ENCODE data around the gene KIF12. TPM values are rescaled to one million over a fixed set of nuclear protein-coding genes. Genes with fewer than 3 reads are reported as not detected.

Gene KIF12
- total RNA-seq, 1 donor from 2014 or later, result not detected

DNA sequence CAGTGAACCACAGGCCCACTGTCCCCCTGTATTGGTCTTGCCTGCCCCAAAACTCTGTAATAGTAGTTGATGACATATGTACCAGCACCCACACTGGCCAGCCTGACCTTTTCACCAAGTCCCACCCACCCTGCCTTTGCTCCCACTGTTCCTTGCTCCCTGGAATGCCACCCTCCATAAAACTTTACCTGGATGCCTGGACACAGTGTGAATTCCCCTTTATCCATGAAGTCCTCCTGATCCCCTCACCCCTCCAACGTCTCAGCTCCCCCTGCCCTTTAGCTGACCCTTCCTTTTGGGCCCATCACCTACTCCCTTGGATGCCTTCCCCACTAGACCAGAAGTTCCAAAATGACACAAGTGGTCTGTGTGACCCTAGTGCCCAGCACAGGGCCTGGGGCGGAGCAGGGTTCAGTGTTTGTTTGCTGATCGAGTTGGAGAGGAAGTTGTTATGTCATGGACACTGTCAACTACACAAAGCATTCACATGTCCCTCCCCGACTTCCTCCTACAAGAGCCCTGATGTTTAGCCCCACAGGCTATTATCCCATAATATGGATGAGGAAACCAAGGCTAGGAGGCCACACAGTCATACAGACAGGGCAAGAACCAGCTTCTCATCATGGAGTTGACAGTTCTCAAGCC lies 37.1 kb downstream of the KIF12 start:
- no peak overlapping the region for H3K27ac Mint-ChIP-seq
- no peaks in the 10 kb centered on the region for H3K9me3 Mint-ChIP-seq
- no peak overlapping the region for H3K4me3 Mint-ChIP-seq
- intact Hi-C loops (cut with micrococcal nuclease), result no loop called here
- peaks cover 2% of the 10 kb centered on the region for H3K27me3 Mint-ChIP-seq
- no peaks in the 10 kb centered on the region for H3K36me3 Mint-ChIP-seq (ENCODE audit: low read depth)
- no peaks in the 10 kb centered on the region for H3K4me1 Mint-ChIP-seq
- DNase-seq, result no peak

DNA sequence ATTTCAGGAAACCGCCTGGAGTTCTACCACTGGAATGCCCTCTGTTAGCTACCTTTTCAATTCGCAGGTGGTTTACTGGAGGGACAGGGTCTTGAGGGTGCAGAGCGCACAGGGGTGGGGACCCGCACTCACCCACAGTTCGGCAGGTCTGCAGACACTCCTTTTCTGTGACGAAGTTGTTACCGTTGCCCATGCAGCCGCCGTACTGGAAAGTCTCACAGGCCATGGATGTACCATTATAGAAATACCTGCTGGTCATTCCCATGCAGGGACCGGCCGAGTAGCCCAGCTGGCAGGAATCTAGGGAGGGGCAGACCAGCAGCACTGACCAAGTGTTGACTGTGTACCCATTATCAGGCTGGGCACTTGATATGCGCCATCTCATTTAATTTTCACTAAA lies 37.8 kb downstream of the KIF12 start:
- no peaks in the 10 kb centered on the region for H3K27me3 Mint-ChIP-seq
- intact Hi-C loops (cut with micrococcal nuclease), result no loop called here
- no peak for DNase-seq
- H3K4me1 Mint-ChIP-seq, result no peaks in the 10 kb centered on the region
- H3K9me3 Mint-ChIP-seq, result no peaks in the 10 kb centered on the region
- H3K36me3 Mint-ChIP-seq (ENCODE audit: low read depth), result no peaks in the 10 kb centered on the region
- H3K27ac Mint-ChIP-seq, result no peak overlapping the region
- H3K4me3 Mint-ChIP-seq, result no peak overlapping the region

DNA sequence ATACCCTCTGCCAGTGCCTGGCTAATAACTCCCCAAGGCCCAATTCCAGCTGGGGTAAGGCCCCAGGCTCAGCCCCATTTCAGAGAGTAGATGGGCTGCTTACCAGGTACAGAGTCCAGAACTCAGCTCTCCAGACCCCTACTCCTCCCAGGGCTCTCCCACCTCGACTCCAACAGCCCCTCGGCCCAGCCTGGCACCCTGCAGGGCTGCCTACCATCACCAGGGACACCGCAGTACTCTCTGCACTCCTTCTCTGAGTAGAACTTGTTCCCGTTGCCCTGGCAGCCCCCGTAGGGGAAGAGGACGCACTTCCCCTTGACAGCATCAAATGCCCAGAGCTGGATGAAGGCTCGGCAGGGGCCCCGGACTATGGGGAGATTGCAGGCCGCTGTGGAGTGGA lies 38.4 kb downstream of the KIF12 start:
- Mint-ChIP-seq H3K27me3 (no peaks in the 10 kb centered on the region), H3K36me3 (ENCODE audit: low read depth) (no peaks in the 10 kb centered on the region), H3K27ac (no peak overlapping the region), H3K9me3 (no peaks in the 10 kb centered on the region), H3K4me3 (no peak overlapping the region), H3K4me1 (no peaks in the 10 kb centered on the region)
- intact Hi-C loops (cut with micrococcal nuclease), result no loop called here
- DNase-seq, result no peak

DNA sequence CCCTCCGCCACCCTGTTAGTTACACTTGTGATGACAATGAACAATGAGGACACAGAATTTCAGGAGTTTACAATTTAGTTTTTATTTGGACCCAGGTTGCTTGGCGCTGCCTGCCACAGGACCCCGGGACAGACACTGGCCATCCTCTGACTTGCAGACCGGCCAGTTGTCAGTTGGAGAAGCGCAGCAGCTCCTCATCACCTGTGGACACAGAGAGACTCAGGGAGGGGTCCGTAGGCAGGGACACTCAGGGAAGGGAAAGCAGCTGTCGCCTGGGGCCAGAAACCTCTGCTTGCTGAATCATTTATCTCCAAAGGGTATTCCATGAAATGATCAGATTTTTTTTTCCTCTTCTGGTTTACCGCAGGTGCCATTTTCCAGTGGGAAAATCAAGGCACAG lies 39.0 kb downstream of the KIF12 start:
- Mint-ChIP-seq H3K4me3 (no peak overlapping the region), H3K27me3 (no peaks in the 10 kb centered on the region), H3K36me3 (ENCODE audit: low read depth) (no peaks in the 10 kb centered on the region), H3K27ac (no peak overlapping the region), H3K4me1 (no peaks in the 10 kb centered on the region), H3K9me3 (no peaks in the 10 kb centered on the region)
- intact Hi-C loops (cut with micrococcal nuclease), result no loop called here
- no peak for DNase-seq

DNA sequence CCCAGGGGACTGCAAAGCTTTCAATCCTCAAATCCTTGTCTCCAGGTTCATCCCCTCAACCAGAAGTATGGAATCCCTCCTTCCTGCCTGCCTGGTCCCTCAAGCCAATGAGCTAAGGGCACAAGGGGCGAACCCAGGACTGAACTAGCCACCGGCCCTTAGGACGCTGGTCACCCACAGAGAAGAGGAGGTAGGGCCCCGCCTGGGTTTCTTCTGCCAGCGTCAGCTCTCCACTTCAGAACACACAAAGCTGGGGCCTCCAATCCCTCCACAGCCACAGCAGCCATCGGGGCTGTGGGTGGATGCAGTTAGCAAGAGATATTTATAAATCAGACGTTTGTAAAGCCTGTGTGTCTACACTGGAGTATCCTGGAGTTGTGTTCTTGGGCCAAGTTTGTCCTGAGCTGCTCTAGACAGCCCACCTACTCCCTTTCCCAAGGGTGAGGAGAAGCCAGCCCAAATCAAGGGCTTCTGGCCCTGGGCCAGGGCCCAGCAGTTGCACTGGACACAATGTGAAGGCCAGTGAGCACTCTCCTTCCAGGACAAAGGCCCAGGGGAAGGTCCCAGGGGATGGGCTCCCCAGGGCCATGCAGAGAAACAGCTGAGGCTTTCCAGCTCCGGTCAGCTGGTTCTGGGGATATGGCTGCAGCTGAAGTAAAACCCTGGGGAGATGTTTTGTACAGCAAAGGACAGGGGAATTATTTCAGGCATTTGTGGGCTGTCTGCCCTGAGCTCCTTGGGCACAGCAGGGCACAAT lies 39.9 kb downstream of the KIF12 start:
- Mint-ChIP-seq H3K9me3 (no peaks in the 10 kb centered on the region), H3K27me3 (no peaks in the 10 kb centered on the region), H3K36me3 (ENCODE audit: low read depth) (no peaks in the 10 kb centered on the region), H3K27ac (no peak overlapping the region), H3K4me3 (no peak overlapping the region), H3K4me1 (no peaks in the 10 kb centered on the region)
- intact Hi-C loops (cut with micrococcal nuclease), result no loop called here
- DNase-seq, result no peak

DNA sequence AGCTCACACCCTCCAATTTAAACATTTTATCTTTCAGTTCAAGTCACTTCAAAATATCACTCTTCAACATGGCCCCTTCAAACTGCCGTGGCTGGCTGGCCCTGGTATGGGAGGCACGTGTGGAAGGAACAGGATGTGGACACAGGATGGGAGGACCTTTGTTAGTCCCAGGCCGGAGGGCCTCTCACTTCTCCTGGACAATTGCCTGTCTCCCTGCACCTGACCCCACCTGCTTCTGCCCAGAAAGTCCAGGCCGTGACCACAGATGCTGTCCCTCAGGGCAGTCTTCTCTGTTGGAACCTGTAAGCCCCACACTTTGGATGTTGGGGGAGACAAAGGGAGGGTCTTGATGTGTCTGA lies 40.4 kb downstream of the KIF12 start:
- intact Hi-C loops (cut with micrococcal nuclease), result no loop called here
- H3K9me3 Mint-ChIP-seq, result no peaks in the 10 kb centered on the region
- no peak overlapping the region for H3K27ac Mint-ChIP-seq
- no peak for DNase-seq
- H3K27me3 Mint-ChIP-seq, result no peaks in the 10 kb centered on the region
- H3K4me3 Mint-ChIP-seq, result no peak overlapping the region
- no peaks in the 10 kb centered on the region for H3K4me1 Mint-ChIP-seq
- no peaks in the 10 kb centered on the region for H3K36me3 Mint-ChIP-seq (ENCODE audit: low read depth)

DNA sequence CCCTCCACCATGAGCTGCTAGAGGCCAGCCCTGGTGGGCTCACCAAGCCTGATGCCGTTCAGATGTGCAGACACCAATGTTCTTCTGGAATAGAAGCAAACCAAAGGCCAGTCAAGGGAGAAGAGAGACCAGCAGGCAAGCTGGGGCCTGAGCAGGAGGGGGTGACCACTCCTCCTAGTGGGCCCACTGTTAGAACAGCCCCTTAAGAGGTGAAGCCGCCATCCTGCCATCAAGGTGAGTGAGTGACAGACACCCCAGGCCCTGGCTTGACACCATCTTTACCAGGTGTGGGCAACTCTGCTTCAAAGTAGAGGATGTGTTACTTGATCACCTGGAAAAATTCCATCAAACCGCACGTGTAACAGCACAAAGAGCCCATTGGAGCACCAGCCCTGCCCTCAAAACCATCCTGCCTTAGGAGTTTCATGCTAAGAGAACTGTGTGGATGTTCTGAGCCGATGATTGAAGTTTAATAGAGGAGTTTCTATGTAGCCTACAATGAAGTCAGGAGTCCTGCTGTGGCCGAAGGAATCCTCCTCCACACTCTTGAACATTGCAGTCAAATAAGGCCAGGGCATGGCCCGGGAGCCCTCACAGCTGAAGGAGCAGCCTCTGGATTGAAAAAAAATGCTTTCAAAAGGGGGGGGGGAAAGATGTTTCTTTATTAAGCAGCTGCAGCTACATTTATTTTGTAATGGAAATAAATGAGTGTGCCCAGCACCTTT lies 41.8 kb downstream of the KIF12 start:
- Mint-ChIP-seq H3K27me3 (no peaks in the 10 kb centered on the region), H3K36me3 (ENCODE audit: low read depth) (no peaks in the 10 kb centered on the region), H3K4me3 (no peak overlapping the region), H3K4me1 (no peaks in the 10 kb centered on the region), H3K9me3 (no peaks in the 10 kb centered on the region), H3K27ac (no peak overlapping the region)
- no peak for DNase-seq
- intact Hi-C loops (cut with micrococcal nuclease), result no loop called here

DNA sequence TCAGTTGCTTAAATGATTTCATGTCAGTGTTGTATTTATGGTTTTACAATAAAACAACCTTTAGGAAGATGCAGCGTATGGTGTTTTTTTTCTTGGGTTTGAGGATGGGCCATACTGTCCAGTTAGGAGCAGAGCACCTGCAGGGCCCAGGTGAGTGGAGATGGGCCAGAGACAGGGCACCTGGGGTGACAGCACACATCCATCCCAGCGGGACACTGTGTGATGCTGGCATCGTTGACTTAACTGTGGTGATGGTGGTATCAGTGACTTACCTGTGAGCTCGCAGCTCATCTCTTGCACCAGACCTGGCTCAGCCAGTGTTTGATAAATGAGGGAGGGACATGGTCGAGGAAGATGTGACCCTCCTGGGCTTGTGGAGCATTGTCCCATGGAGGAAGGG lies 42.6 kb downstream of the KIF12 start:
- intact Hi-C loops (cut with micrococcal nuclease), result no loop called here
- H3K36me3 Mint-ChIP-seq (ENCODE audit: low read depth), result no peaks in the 10 kb centered on the region
- no peak for DNase-seq
- H3K4me3 Mint-ChIP-seq, result no peak overlapping the region
- no peaks in the 10 kb centered on the region for H3K9me3 Mint-ChIP-seq
- no peaks in the 10 kb centered on the region for H3K27me3 Mint-ChIP-seq
- H3K4me1 Mint-ChIP-seq, result no peaks in the 10 kb centered on the region
- no peak overlapping the region for H3K27ac Mint-ChIP-seq

DNA sequence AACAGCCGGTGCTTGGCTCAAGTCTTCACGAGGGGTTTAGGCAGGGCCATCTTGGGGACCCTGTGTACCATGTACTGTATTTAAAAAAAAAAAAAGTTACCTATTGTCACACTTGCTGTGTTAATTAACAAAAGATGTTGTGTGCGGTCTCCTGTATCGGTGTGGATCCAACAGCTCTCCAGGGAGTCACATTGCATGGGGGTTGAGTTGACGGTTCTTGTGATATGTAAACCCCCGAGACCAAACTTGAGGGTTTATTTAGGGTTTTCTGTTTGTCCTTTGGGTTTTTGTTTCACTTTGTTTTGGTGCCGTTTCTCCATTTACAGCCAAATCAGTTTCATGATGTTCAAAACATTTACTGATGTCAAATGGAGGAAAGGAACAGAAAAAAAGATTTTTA lies 43.2 kb downstream of the KIF12 start:
- intact Hi-C loops (cut with micrococcal nuclease), result no loop called here
- H3K27ac Mint-ChIP-seq, result no peak overlapping the region
- H3K4me3 Mint-ChIP-seq, result no peak overlapping the region

DNA sequence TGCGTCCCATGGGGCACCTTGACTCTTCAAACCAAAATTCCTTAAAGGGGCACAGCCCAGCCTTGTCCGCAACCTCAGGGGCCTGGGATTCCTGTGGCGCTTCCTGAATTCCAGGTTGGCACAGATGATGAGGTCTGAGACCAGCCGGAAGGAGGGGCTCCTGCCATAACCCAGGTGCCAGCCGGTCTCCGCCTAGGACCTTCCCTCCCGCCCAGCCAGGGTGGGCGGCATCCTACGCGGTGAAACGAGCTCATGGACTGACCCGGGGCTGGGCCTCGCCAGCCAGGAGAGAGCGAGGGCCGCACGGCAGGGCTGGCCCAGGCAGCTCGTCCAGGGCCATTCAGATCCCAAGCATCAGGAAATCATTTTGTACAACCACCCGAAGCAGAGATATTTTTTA lies 44.0 kb downstream of the KIF12 start:
- intact Hi-C loops (cut with micrococcal nuclease), result no loop called here
- H3K4me1 Mint-ChIP-seq, result no peaks in the 10 kb centered on the region
- no peaks in the 10 kb centered on the region for H3K9me3 Mint-ChIP-seq
- no peaks in the 10 kb centered on the region for H3K36me3 Mint-ChIP-seq (ENCODE audit: low read depth)
- H3K27me3 Mint-ChIP-seq, result no peaks in the 10 kb centered on the region
- DNase-seq, result no peak
- no peak overlapping the region for H3K27ac Mint-ChIP-seq
- no peak overlapping the region for H3K4me3 Mint-ChIP-seq

More for the DNA sequence above, 43.2 kb downstream of the KIF12 start:
- Mint-ChIP-seq H3K36me3 (ENCODE audit: low read depth) (no peaks in the 10 kb centered on the region), H3K27me3 (no peaks in the 10 kb centered on the region), H3K4me1 (no peaks in the 10 kb centered on the region), H3K9me3 (no peaks in the 10 kb centered on the region)
- DNase-seq, result no peak

DNA sequence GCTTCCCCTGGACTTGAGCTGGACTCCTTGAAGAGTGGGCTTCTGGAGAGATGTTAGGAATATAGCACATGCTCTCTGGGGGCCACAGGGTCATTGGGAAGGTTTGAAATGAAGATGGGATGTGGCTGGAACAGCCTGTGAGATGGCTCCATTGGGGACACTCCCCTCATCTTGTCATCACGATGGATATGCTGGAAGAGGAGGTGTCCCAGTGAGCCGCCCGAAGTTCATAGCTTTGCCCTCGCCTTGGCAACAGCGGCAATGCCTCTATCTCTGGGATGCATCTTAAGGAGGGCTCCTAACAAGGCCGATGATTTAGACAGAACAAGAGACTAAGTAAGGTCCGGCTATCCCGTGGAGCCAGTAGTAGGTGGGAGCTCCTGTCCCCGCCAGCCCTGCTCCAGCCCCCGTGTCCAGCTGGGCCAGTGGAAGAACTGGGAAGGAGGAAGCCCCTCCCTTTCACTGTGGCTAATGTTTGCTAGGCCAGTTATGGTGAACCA lies 44.9 kb downstream of the KIF12 start:
- Mint-ChIP-seq H3K27me3 (no peaks in the 10 kb centered on the region), H3K36me3 (ENCODE audit: low read depth) (no peaks in the 10 kb centered on the region)

DNA sequence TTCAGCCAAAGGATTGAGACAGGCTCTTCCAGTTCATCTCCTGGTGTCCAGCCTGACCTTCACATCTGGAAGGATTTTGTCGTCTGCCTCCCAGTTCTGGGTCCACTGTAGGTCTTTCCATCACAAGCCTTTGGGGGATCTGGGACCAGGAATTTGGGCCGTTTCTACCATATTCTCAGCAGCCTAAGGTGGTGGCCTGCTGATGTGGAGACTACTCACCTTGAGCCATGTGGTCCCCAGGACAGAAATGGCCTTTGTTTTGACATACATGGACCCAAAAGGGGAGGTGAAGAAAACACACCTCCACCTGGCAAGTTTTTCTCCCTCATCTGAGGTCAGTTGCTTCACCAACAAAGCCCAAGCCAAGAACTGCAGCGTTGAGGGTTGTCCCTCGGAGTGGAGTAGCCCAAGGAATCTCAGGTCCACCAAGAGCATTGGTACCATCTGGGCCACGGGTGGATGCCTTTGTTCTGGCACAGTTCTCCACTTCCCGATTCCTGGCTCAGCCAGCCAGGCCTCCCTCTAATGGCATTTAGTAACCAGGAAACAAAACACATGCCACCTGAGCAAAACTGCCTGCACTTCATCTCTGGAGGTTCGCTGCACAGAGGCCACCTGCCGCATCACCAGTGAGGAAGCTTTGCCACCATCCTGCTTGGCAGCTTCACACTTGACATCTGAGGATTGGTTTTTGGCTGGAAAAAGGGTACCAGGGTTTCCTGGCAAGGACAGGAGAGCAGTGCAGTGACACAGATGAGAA lies 45.7 kb downstream of the KIF12 start:
- intact Hi-C loops (cut with micrococcal nuclease), result no loop called here
- DNase-seq, result no peak
- no peaks in the 10 kb centered on the region for H3K9me3 Mint-ChIP-seq
- H3K4me1 Mint-ChIP-seq, result no peaks in the 10 kb centered on the region
- no peak overlapping the region for H3K27ac Mint-ChIP-seq
- H3K36me3 Mint-ChIP-seq (ENCODE audit: low read depth), result no peaks in the 10 kb centered on the region
- no peaks in the 10 kb centered on the region for H3K27me3 Mint-ChIP-seq
- H3K4me3 Mint-ChIP-seq, result no peak overlapping the region

More for the DNA sequence above, 44.9 kb downstream of the KIF12 start:
- Mint-ChIP-seq H3K4me1 (no peaks in the 10 kb centered on the region), H3K4me3 (no peak overlapping the region), H3K27ac (no peak overlapping the region), H3K9me3 (no peaks in the 10 kb centered on the region)
- DNase-seq, result no peak
- intact Hi-C loops (cut with micrococcal nuclease), result no loop called here

DNA sequence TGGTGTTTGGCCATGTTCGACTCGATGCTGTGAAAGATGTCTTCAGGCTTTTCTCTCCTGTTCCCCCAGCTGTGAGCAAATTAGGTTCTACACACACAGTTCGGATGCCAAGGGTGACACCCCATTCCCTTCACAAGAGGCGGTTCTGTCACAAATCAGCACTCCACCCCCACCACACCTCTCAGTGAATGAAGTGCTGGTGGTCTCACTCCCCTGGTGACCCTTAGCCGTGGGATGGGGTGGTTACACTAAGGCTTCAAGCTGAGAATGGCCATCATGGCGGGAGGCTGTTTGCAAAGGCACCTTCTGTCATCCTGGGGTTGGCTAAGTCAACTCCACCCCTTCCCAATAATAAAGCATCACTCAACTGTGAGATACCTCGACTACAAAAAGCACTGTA lies 47.4 kb downstream of the KIF12 start:
- no peak for DNase-seq
- H3K27me3 Mint-ChIP-seq, result no peaks in the 10 kb centered on the region
- H3K4me1 Mint-ChIP-seq, result no peaks in the 10 kb centered on the region

DNA sequence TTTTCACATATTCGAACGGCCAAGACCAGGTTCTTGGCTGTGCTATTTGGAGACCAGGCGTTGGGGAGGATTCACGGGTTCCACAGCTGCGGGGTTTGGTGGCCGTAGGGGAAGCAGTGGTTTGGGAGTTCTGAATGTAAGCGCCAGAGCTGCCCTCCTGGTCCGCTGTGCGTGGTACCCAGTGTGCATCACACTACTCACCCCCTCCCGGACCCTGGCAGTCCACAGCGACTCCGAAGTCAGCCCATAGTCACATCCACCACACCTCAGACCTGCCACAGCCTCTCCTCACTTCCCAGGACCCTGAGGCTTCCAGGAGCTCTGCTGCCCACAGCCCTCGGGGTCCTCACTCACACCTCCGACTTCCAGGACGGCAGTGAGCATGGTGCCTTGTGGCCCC lies 47.8 kb downstream of the KIF12 start:
- H3K4me1 Mint-ChIP-seq, result no peaks in the 10 kb centered on the region
- no peak for DNase-seq
- H3K27ac Mint-ChIP-seq, result no peak overlapping the region
- H3K4me3 Mint-ChIP-seq, result no peak overlapping the region
- no peaks in the 10 kb centered on the region for H3K36me3 Mint-ChIP-seq (ENCODE audit: low read depth)
- H3K27me3 Mint-ChIP-seq, result no peaks in the 10 kb centered on the region
- H3K9me3 Mint-ChIP-seq, result no peaks in the 10 kb centered on the region
- intact Hi-C loops (cut with micrococcal nuclease), result no loop called here

More for the DNA sequence above, 47.4 kb downstream of the KIF12 start:
- H3K9me3 Mint-ChIP-seq, result no peaks in the 10 kb centered on the region
- intact Hi-C loops (cut with micrococcal nuclease), result no loop called here
- H3K4me3 Mint-ChIP-seq, result no peak overlapping the region
- no peak overlapping the region for H3K27ac Mint-ChIP-seq
- H3K36me3 Mint-ChIP-seq (ENCODE audit: low read depth), result no peaks in the 10 kb centered on the region
